Measurements from ENCODE around the gene FOXN3.

DNA sequence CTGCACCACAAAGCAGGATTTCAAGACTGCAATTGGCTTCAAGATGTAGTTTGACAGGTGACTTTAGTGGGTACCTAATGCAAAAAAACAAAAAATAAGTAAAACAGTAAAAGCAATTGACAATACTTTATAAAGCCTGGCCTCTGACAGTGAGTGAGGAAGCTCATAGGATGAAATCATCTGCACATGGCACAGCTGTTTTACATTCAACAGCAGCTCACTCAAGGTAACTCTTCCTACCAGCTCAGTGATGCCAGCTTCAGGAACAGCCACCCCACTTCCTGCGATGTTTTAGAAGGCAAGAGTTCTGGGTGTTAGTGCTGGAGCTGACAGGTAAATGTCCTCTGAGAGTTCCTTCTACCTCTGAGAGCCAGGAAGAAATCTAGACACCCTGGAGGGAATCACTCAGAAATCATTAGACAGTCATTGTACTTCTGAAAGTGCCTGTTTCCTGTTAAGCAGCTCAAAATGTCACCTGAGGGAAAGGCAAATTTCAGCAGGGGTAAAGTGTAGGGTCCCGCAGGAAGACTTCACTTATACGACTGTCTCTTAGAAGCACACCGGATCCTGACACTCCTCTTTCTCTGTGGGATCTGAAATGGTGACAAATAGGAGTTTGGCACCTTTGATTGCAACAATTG, 99.9 kb downstream of the FOXN3 start:
- TF ChIP-seq, protein P1, sequence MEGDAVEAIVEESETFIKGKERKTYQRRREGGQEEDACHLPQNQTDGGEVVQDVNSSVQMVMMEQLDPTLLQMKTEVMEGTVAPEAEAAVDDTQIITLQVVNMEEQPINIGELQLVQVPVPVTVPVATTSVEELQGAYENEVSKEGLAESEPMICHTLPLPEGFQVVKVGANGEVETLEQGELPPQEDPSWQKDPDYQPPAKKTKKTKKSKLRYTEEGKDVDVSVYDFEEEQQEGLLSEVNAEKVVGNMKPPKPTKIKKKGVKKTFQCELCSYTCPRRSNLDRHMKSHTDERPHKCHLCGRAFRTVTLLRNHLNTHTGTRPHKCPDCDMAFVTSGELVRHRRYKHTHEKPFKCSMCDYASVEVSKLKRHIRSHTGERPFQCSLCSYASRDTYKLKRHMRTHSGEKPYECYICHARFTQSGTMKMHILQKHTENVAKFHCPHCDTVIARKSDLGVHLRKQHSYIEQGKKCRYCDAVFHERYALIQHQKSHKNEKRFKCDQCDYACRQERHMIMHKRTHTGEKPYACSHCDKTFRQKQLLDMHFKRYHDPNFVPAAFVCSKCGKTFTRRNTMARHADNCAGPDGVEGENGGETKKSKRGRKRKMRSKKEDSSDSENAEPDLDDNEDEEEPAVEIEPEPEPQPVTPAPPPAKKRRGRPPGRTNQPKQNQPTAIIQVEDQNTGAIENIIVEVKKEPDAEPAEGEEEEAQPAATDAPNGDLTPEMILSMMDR (IDR thresholded peaks at IDR 0.05), result no peak
- no peak for TF ChIP-seq POLR2A (IDR thresholded peaks at IDR 0.05)
